Adrenal gland (tissue), 12 donors: Measurements from ENCODE around the gene OSMR. TPM values are rescaled to one million over a fixed set of nuclear protein-coding genes. Genes with fewer than 3 reads are reported as not detected.

Source experiments
- DNase-seq, 7 donors: peaks; one replicate each; pipeline ENCODE4 v3.0.0-alpha.2; 2019 to 2020
- H3K27ac ChIP-seq, 5 donors: fragments of 200-600 bp; sonication (generic) in 4 of 5; 1 replicate in 3 of 5; 2 replicates in 2 of 5; pipeline versions ENCODE4 v1.5.1 to v1.8.0; 2016 to 2020; ENCODE audit warnings: mild to moderate bottlenecking in 1 of 5
- H3K27me3 ChIP-seq: fragments of 200-600 bp; 2 replicates; pipeline ENCODE4 v1.8.0; 2021
- H3K36me3 ChIP-seq, 2 donors: fragments of 200-600 bp; replicated peaks in 1 of 2; 1 replicate in 1 of 2; 2 replicates in 1 of 2; pipeline versions ENCODE4 v1.5.1 to v1.8.0; 2018 to 2022
- H3K4me1 ChIP-seq, 2 donors: fragments of 200-600 bp; replicated peaks in 1 of 2; 1 replicate in 1 of 2; 2 replicates in 1 of 2; pipeline versions ENCODE4 v1.5.1 to v1.8.0; 2018 to 2021
- H3K4me3 ChIP-seq, 4 donors: fragments of 200-600 bp; sonication (generic) in 3 of 4; one replicate each; pipeline ENCODE4 v1.5.1; 2016 to 2018
- H3K9me3 ChIP-seq, 3 donors: fragments of 200-600 bp; sonication (generic) in 1 of 3; replicated peaks in 1 of 3; 1 replicate in 2 of 3; 2 replicates in 1 of 3; pipeline versions ENCODE4 v1.5.1 to v1.8.0; 2016 to 2021
- POLR2A ChIP-seq, 2 donors: fragments of 450-650 bp; IDR thresholded peaks; one replicate each; pipeline ENCODE4 v1.6.1; 2017; ENCODE audit warnings: antibody characterized with exemption in 2 of 2, mild to moderate bottlenecking in 2 of 2, moderate library complexity in 1 of 2
- WGBS, 4 donors: extraction: QIAGEN DNeasy Blood & Tissue Kit in 2 of 4; methylation state at CpG; one replicate each; pipeline versions ENCODE4 v1.1.5 to v1.1.7; 2013 to 2017; 5-methylcytosine and 5-hydroxymethylcytosine counted together
- intact Hi-C, 2 donors: fragments of 100-400 bp; cut with DNase I; formaldehyde crosslinking; loops; one replicate each; pipeline versions ENCODE4 v1.14.1 to v1.15.0; 2022 to 2023
- polyA plus RNA-seq, 3 donors: library from polyadenylated mRNA; stranded (reverse); fragments of 200-250 nt in 2 of 3; fragments of 350-450 nt in 1 of 3; fragmentation: Illumina TruSeq in 1 of 3; extraction: RNeasy Lipid Tissue Mini Kit (QIAGEN cat#74804) in 1 of 3; gene quantifications; one replicate each; pipeline ENCODE4 v1.2.3, GENCODE V29; 2013 to 2014
- total RNA-seq, 9 donors: library from RNA; depleted of rRNA in 4 of 9; stranded (reverse); fragments of >200 nt in 4 of 9; fragments of 120-200 nt in 1 of 9; fragmentation: NEBNext Ultra II Directional in 1 of 9; extraction: Animal tissue kit (Norgen Biotek cat#: 25700) in 1 of 9; gene quantifications; one replicate each; pipeline versions ENCODE4 v1.1.0 to v1.2.4, GENCODE V29; 2013 to 2023
- TF ChIP-seq, protein P1 (sequence below), 6 experiments: fragments of 450-650 bp in 4 of 6; fragments of 200-600 bp in 2 of 6; sonication (generic) in 1 of 6; IDR thresholded peaks; 1 replicate in 5 of 6; 2 replicates in 1 of 6; pipeline versions ENCODE4 v1.5.1 to v1.8.0; 2016 to 2021; ENCODE audit warnings: antibody characterized with exemption in 6 of 6, mild to moderate bottlenecking in 2 of 6, moderate library complexity in 1 of 6
- donor health status: healthy with polysubstance abuse.
- donor health status: Bipolar disorder and iron deficiency.
- donor health status: DM: yes; HTN: yes; CAD: no.
- donor health status: DM: no; HTN: no; CAD: no.
- donor health status: DM: no; HTN: no; CAD: no.
- donor health status: DM: yes; HTN: yes; CAD: no.

Gene OSMR
- total and polyA plus RNA-seq, 12 donors: 3.3 to 121 (median 51.1) TPM

DNA sequence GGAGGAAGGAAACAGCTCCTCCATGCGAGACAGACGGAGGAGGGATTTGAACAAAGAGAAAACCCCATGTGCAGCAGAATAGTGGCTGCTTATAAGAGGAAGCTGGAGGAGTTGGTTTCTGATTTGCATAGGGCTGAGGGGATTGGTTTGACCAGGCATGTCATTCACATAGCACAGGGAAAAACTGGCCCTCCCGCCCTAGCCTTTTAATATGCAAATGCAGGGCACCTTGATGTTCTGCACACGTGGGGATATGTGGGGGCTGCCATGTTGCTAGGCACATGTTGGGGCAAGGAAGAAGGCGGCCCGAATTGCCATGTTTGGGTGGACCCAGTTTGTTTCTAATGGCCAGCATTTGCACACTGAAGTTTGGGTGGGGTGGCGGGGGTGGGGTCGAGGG is 42.2 kb downstream of the OSMR start:
- H3K9me3 ChIP-seq: no peaks in the 10 kb centered on the region
- intact Hi-C loops: no loop called here
- no peak overlapping the region for H3K4me3 ChIP-seq
- WGBS, 4 donors: 70 to 84% (median 78%) methylated on average over 7 to 8 of the region's 8 CpGs
- TF ChIP-seq POLR2A (IDR thresholded peaks at IDR 0.05): no peak
- TF ChIP-seq, protein P1, sequence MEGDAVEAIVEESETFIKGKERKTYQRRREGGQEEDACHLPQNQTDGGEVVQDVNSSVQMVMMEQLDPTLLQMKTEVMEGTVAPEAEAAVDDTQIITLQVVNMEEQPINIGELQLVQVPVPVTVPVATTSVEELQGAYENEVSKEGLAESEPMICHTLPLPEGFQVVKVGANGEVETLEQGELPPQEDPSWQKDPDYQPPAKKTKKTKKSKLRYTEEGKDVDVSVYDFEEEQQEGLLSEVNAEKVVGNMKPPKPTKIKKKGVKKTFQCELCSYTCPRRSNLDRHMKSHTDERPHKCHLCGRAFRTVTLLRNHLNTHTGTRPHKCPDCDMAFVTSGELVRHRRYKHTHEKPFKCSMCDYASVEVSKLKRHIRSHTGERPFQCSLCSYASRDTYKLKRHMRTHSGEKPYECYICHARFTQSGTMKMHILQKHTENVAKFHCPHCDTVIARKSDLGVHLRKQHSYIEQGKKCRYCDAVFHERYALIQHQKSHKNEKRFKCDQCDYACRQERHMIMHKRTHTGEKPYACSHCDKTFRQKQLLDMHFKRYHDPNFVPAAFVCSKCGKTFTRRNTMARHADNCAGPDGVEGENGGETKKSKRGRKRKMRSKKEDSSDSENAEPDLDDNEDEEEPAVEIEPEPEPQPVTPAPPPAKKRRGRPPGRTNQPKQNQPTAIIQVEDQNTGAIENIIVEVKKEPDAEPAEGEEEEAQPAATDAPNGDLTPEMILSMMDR (IDR thresholded peaks at IDR 0.05): no peak
- no peak for DNase-seq
- no peak overlapping the region for H3K27ac ChIP-seq
- H3K36me3 ChIP-seq: peaks cover 0 to 30% of the 10 kb centered on the region in 2 donors
- H3K27me3 ChIP-seq: no peaks in the 10 kb centered on the region
- H3K4me1 ChIP-seq: no peaks in the 10 kb centered on the region

DNA sequence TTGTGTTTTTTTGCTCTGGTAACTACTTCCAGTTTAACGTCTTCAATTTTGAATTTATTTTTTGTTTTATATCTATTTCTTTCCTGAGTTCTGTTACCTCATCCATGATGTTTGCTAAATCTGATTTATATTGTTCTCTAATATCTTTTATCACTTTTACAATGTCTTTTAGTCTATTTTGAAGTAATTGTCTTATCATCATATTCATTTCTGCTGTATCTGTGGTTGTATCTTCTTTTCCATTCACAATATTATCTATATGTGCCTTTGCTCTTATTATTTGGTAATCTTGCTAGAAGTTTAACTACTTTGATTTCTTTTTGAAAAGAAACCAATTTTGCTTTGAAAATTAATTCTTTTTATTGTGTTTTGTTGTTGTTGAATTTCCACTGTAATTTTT is 43.6 kb downstream of the OSMR start:
- H3K4me3 ChIP-seq: no peak overlapping the region
- TF ChIP-seq POLR2A (IDR thresholded peaks at IDR 0.05): no peak
- TF ChIP-seq, protein P1 (IDR thresholded peaks at IDR 0.05): no peak
- no peaks in the 10 kb centered on the region for H3K9me3 ChIP-seq
- H3K27me3 ChIP-seq: no peaks in the 10 kb centered on the region
- intact Hi-C loops: no loop called here
- peaks cover 0 to 23% of the 10 kb centered on the region in 2 donors for H3K36me3 ChIP-seq
- H3K4me1 ChIP-seq: no peaks in the 10 kb centered on the region
- no peak for DNase-seq
- no peak overlapping the region for H3K27ac ChIP-seq
- 91 to 96% (median 93%) methylated on average over 1 of the region's 1 CpG for WGBS, 4 donors

DNA sequence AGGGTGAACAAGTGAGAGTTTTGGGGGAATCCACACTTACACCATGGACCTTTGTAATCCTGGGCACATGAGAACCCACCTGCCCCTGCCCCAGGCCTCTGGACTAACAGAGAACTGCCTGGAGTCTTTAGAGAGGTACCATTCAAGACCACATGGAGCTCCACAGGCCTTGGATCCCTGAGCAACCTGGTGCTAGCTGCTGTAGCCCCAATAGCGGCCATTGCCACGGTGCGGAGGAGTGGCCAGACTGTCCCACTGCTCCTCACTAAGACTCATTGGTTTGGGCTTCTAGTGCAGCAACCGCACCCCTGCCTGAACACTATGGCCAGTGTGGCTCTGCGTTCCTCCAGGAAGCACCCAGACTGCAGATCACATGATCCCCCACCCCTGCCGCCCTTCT is 45.8 kb downstream of the OSMR start:
- intact Hi-C loops: no loop called here

DNA sequence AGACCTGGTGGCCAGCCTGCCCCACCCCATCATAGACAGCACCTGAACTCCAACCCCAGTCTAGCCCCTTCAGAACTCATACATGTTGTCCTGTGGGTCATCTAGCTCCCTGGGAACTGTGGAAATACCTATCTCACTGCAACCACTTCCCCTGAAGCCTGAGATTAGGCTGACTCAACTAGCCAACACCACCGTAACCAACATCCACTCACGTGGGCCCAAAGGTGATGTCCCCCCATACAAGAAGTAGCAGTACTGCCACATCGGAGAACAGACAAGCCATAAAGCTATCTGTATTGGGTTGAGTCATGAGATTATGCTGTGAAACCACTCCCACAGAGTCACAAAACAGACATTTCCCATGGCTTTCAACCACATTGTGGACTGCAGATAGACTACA is 46.6 kb downstream of the OSMR start:
- Histone ChIP-seq H3K4me3 (no peak overlapping the region), H3K27me3 (no peaks in the 10 kb centered on the region), H3K27ac (no peak overlapping the region), H3K4me1 (no peaks in the 10 kb centered on the region), H3K9me3 (peaks cover 0 to 5% (median 0%) of the 10 kb centered on the region in 3 donors), H3K36me3 (peaks cover 0 to 7% of the 10 kb centered on the region in 2 donors)
- no peak for TF ChIP-seq POLR2A (IDR thresholded peaks at IDR 0.05)
- TF ChIP-seq, protein P1 (IDR thresholded peaks at IDR 0.05): no peak
- WGBS, 4 donors: 83 to 98% (median 97%) methylated on average over 3 of the region's 3 CpGs
- intact Hi-C loops: no loop called here
- DNase-seq: no peak

More for the DNA sequence above, 45.8 kb downstream of the OSMR start:
- no peaks in the 10 kb centered on the region for H3K27me3 ChIP-seq
- 89 to 100% (median 94%) methylated on average over 2 to 6 of the region's 6 CpGs for WGBS, 4 donors
- no peaks in the 10 kb centered on the region for H3K4me1 ChIP-seq
- no peak for DNase-seq
- peaks cover 0 to 2% (median 0%) of the 10 kb centered on the region in 3 donors for H3K9me3 ChIP-seq
- H3K4me3 ChIP-seq: no peak overlapping the region
- no peak overlapping the region for H3K27ac ChIP-seq
- peaks cover 0 to 7% of the 10 kb centered on the region in 2 donors for H3K36me3 ChIP-seq
- TF ChIP-seq, protein P1 (IDR thresholded peaks at IDR 0.05): no peak
- TF ChIP-seq POLR2A (IDR thresholded peaks at IDR 0.05): no peak
